Ectodermal cell (in vitro differentiated cells): ENCODE results near the gene ELMOD2.

ENCODE experiments used
- H3K27ac ChIP-seq: 2 replicates; pipeline ENCODE4 v1.7.0; 2013; ENCODE audit warnings: mild to moderate bottlenecking, low read depth, low read length; ENCODE audit not compliant: insufficient read depth, poor library complexity, severe bottlenecking
- H3K27me3 ChIP-seq: 2 replicates; pipeline ENCODE4 v1.7.0; 2013; ENCODE audit warnings: mild to moderate bottlenecking, low read length; ENCODE audit not compliant: insufficient read depth, control insufficient read depth, poor library complexity, severe bottlenecking
- H3K36me3 ChIP-seq: one replicate; pipeline ENCODE4 v1.7.0; 2013; ENCODE audit warnings: low read length; ENCODE audit not compliant: control insufficient read depth, insufficient read depth
- H3K4me1 ChIP-seq: one replicate; pipeline ENCODE4 v1.7.0; 2013; ENCODE audit warnings: low read length; ENCODE audit not compliant: control insufficient read depth, insufficient read depth
- H3K4me3 ChIP-seq: 2 replicates; pipeline ENCODE4 v1.7.0; 2013; ENCODE audit warnings: low read depth, low read length, control low read depth; ENCODE audit not compliant: insufficient read depth
- H3K9me3 ChIP-seq: 2 replicates; pipeline ENCODE4 v1.7.0; 2013; ENCODE audit warnings: mild to moderate bottlenecking, low read length, moderate library complexity; ENCODE audit not compliant: control insufficient read depth
- WGBS, 2 experiments: methylation state at CpG; one replicate each; pipeline ENCODE4 v1.1.7; 2013; ENCODE audit warnings: missing lambda C conversion rate in 2 of 2; 5-methylcytosine and 5-hydroxymethylcytosine counted together

ELMOD2 gene

GRCh38 chr4:140575489-140575888 is 51.5 kb downstream of the ELMOD2 start:
- Histone ChIP-seq H3K4me1 (no peaks in the 10 kb centered on the region), H3K27me3 (peaks cover 12% of the 10 kb centered on the region), H3K27ac (no peak overlapping the region), H3K36me3 (no peaks in the 10 kb centered on the region), H3K9me3 (no peaks in the 10 kb centered on the region), H3K4me3 (no peak overlapping the region)
- WGBS, 2 experiments: 75 to 79% methylated on average over 4 of the region's 4 CpGs

GRCh38 chr4:140579278-140579677 is 55.3 kb downstream of the ELMOD2 start:
- no peaks in the 10 kb centered on the region for H3K27me3 ChIP-seq
- WGBS, 2 experiments: 90 to 94% methylated on average over 27 of the region's 27 CpGs

GRCh38 chr4:140581078-140581477 is 57.1 kb downstream of the ELMOD2 start:
- 87 to 90% methylated on average over 2 of the region's 3 CpGs for WGBS, 2 experiments
- Histone ChIP-seq H3K36me3 (no peaks in the 10 kb centered on the region), H3K4me3 (no peak overlapping the region), H3K27me3 (no peaks in the 10 kb centered on the region), H3K27ac (no peak overlapping the region), H3K9me3 (no peaks in the 10 kb centered on the region), H3K4me1 (no peaks in the 10 kb centered on the region)

More at GRCh38 chr4:140579278-140579677, 55.3 kb downstream of the ELMOD2 start:
- Histone ChIP-seq H3K9me3 (no peaks in the 10 kb centered on the region), H3K27ac (no peak overlapping the region), H3K4me3 (no peak overlapping the region), H3K4me1 (no peaks in the 10 kb centered on the region), H3K36me3 (no peaks in the 10 kb centered on the region)

- WGBS, 2 experiments: 83 to 92% methylated on average over 1 of the region's 1 CpG
- Histone ChIP-seq H3K36me3 (no peaks in the 10 kb centered on the region), H3K4me3 (no peak overlapping the region), H3K27ac (no peak overlapping the region), H3K9me3 (no peaks in the 10 kb centered on the region), H3K4me1 (no peaks in the 10 kb centered on the region), H3K27me3 (no peaks in the 10 kb centered on the region)
Measured at GRCh38 chr4:140584439-140584838, 60.5 kb downstream of the ELMOD2 start.

GRCh38 chr4:140595065-140595464 is 71.1 kb downstream of the ELMOD2 start:
- 41 to 58% methylated on average over 1 of the region's 1 CpG for WGBS, 2 experiments
- H3K4me3 ChIP-seq: no peak overlapping the region
- H3K9me3 ChIP-seq: no peaks in the 10 kb centered on the region
- no peaks in the 10 kb centered on the region for H3K36me3 ChIP-seq
- no peak overlapping the region for H3K27ac ChIP-seq
- H3K4me1 ChIP-seq: no peaks in the 10 kb centered on the region
- H3K27me3 ChIP-seq: no peaks in the 10 kb centered on the region

GRCh38 chr4:140600408-140600807 is 76.4 kb downstream of the ELMOD2 start:
- no peak overlapping the region for H3K27ac ChIP-seq
- H3K9me3 ChIP-seq: no peaks in the 10 kb centered on the region
- WGBS, 2 experiments: 64 to 78% methylated on average over 8 of the region's 8 CpGs
- no peaks in the 10 kb centered on the region for H3K27me3 ChIP-seq
- H3K36me3 ChIP-seq: no peaks in the 10 kb centered on the region
- peaks cover 12% of the 10 kb centered on the region for H3K4me1 ChIP-seq
- no peak overlapping the region for H3K4me3 ChIP-seq

GRCh38 chr4:140602714-140603113 is 78.7 kb downstream of the ELMOD2 start:
- no peaks in the 10 kb centered on the region for H3K36me3 ChIP-seq
- H3K4me3 ChIP-seq: no peak overlapping the region
- H3K27me3 ChIP-seq: no peaks in the 10 kb centered on the region
- peaks cover 12% of the 10 kb centered on the region for H3K4me1 ChIP-seq
- 48 to 54% methylated on average over 2 of the region's 2 CpGs for WGBS, 2 experiments
- H3K27ac ChIP-seq: no peak overlapping the region
- H3K9me3 ChIP-seq: no peaks in the 10 kb centered on the region

GRCh38 chr4:140603286-140603685 is 79.3 kb downstream of the ELMOD2 start:
- no peaks in the 10 kb centered on the region for H3K9me3 ChIP-seq
- H3K27me3 ChIP-seq: no peaks in the 10 kb centered on the region
- 77 to 78% methylated on average over 2 of the region's 2 CpGs for WGBS, 2 experiments
- H3K4me3 ChIP-seq: no peak overlapping the region
- no peak overlapping the region for H3K27ac ChIP-seq
- H3K4me1 ChIP-seq: peaks cover 12% of the 10 kb centered on the region
- no peaks in the 10 kb centered on the region for H3K36me3 ChIP-seq
